Stimulated activated CD4-positive, alpha-beta T cell treated with anti-CD3 and anti-CD28 coated beads, Interleukin-2, amount 100 ng/mL, for 48 hours (primary cell): ENCODE measurements around the gene FBP1.
"Not testable (repeated sequence)": the region's sequence is repeated elsewhere in the genome, so short reads cannot be mapped to it uniquely, and the experiment has no call there.

Source experiments
- DNase-seq, 2 donors: peaks; one replicate each; pipeline ENCODE4 v3.0.0-alpha.2; 2020

The FBP1 gene

GRCh38 chr9:94568250-94568889 lies 70.9 kb downstream of the FBP1 start:
- DNase-seq = no peak

- no peak for DNase-seq
These were observed 72.0 kb downstream of the FBP1 start for GRCh38 chr9:94567271-94567670.

GRCh38 chr9:94566550-94566949 lies 72.8 kb downstream of the FBP1 start:
- DNase-seq = no peak

GRCh38 chr9:94564279-94564678 lies 75.0 kb downstream of the FBP1 start:
- not testable (repeated sequence) for DNase-seq

- no peak for DNase-seq
These were observed 75.8 kb downstream of the FBP1 start for GRCh38 chr9:94563548-94563947.

GRCh38 chr9:94560237-94560636 lies 79.1 kb downstream of the FBP1 start:
- DNase-seq = no peak

GRCh38 chr9:94557376-94557775 lies 81.9 kb downstream of the FBP1 start:
- DNase-seq = no peak

- DNase-seq = peak; percentile 11 to 20
These were observed 84.6 kb downstream of the FBP1 start, which contains the start of gene PCAT7 for GRCh38 chr9:94554439-94555331. Gene PCAT7 (plus strand): TSS chr9:94555083.

- no peak for DNase-seq
These were observed 85.3 kb downstream of the FBP1 start for GRCh38 chr9:94554078-94554438.
